CD4-positive, alpha-beta T cell treated with Interleukin-6 at 100 ng/mL for 8 hours (primary cell): ENCODE results near the gene WDR86.

Source experiments
- DNase-seq: peaks from one replicate; pipeline ENCODE4 v3.0.0-alpha.2; 2020; ENCODE audit warnings: mixed read lengths, low spot score

Gene WDR86

GRCh38 chr7:151409667-151410404 is at the start of gene WDR86:
TSS of gene WDR86 (minus strand) at chr7:151410038. CDS start at chr7:151409589, 449 bp downstream.
- no peak for DNase-seq

GRCh38 chr7:151457534-151457933 is 47.7 kb upstream of the WDR86 start:
- DNase-seq = no peak

- no peak for DNase-seq
Measured at GRCh38 chr7:151456782-151457181, 46.9 kb upstream of the WDR86 start.

GRCh38 chr7:151456276-151456675 is 46.4 kb upstream of the WDR86 start:
- no peak for DNase-seq

- DNase-seq = no peak
Measured at GRCh38 chr7:151455690-151456089, 45.9 kb upstream of the WDR86 start.

GRCh38 chr7:151454932-151455530 is 45.2 kb upstream of the WDR86 start:
- no peak for DNase-seq

GRCh38 chr7:151454305-151454704 is 44.5 kb upstream of the WDR86 start:
- DNase-seq = no peak

- DNase-seq = no peak
Measured at GRCh38 chr7:151453326-151453791, 43.5 kb upstream of the WDR86 start.

GRCh38 chr7:151452680-151453325 is 43.0 kb upstream of the WDR86 start:
- DNase-seq = no peak

- no peak for DNase-seq
Measured at GRCh38 chr7:151451626-151452571, 42.1 kb upstream of the WDR86 start.

GRCh38 chr7:151451156-151451555 is 41.3 kb upstream of the WDR86 start:
- DNase-seq = no peak

- no peak for DNase-seq
Measured at GRCh38 chr7:151449990-151450389, 40.2 kb upstream of the WDR86 start.

- DNase-seq = peak; percentile 76
Measured at GRCh38 chr7:151448261-151449252, 38.7 kb upstream of the WDR86 start.

GRCh38 chr7:151447901-151448260 is 38.0 kb upstream of the WDR86 start:
- DNase-seq = no peak

- DNase-seq = no peak
Measured at GRCh38 chr7:151447312-151447711, 37.5 kb upstream of the WDR86 start.

GRCh38 chr7:151446412-151446811 is 36.6 kb upstream of the WDR86 start:
- DNase-seq = no peak

GRCh38 chr7:151444632-151445031 is 34.8 kb upstream of the WDR86 start:
- no peak for DNase-seq

GRCh38 chr7:151442776-151443496 is 33.1 kb upstream of the WDR86 start:
- no peak for DNase-seq

- DNase-seq = no peak
Measured at GRCh38 chr7:151440799-151441445, 31.1 kb upstream of the WDR86 start.
